Measurements from ENCODE around the gene CDC16.

The CDC16 gene

GRCh38 chr13:114279146-114279545, 44.4 kb downstream of the CDC16 start:
- Histone ChIP-seq H3K27me3 (replicated peaks; ENCODE audit: control insufficient read depth, insufficient read depth, low read length) (no peaks in the 10 kb centered on the region), H3K36me3 (ENCODE audit: control insufficient read depth, insufficient read depth, low read length) (no peaks in the 10 kb centered on the region; the same call in none of the 2 replicates), H3K4me3 (replicated peaks; ENCODE audit: low read depth, low read length) (no peak overlapping the region)
- DNase-seq (ENCODE audit: extremely low read depth, insufficient read length), result no peak
- TF ChIP-seq CTCF (IDR thresholded peaks at IDR 0.05; ENCODE audit: insufficient read depth, low read length, poor library complexity, severe bottlenecking), result no peak

GRCh38 chr13:114279758-114280355, 45.2 kb downstream of the CDC16 start:
- H3K36me3 ChIP-seq (ENCODE audit: control insufficient read depth, insufficient read depth, low read length), result no peaks in the 10 kb centered on the region; the same call in none of the 2 replicates
- DNase-seq (ENCODE audit: extremely low read depth, insufficient read length), result no peak
- no peaks in the 10 kb centered on the region for H3K27me3 ChIP-seq (replicated peaks; ENCODE audit: control insufficient read depth, insufficient read depth, low read length)
- H3K4me3 ChIP-seq (replicated peaks; ENCODE audit: low read depth, low read length), result no peak overlapping the region; the same call in 1 of the 2 replicates
- TF ChIP-seq CTCF (IDR thresholded peaks at IDR 0.05; ENCODE audit: insufficient read depth, low read length, poor library complexity, severe bottlenecking), result no peak

- no peaks in the 10 kb centered on the region; the same call in 1 of the 2 replicates for H3K36me3 ChIP-seq (ENCODE audit: control insufficient read depth, insufficient read depth, low read length)
- TF ChIP-seq CTCF (IDR thresholded peaks at IDR 0.05; ENCODE audit: insufficient read depth, low read length, poor library complexity, severe bottlenecking), result no peak
- peak within 1 kb of the TSS; percentile 81 for H3K4me3 ChIP-seq (replicated peaks; ENCODE audit: low read depth, low read length)
- H3K27me3 ChIP-seq (replicated peaks; ENCODE audit: control insufficient read depth, insufficient read depth, low read length), result no peaks in the 10 kb centered on the region
- DNase-seq (ENCODE audit: extremely low read depth, insufficient read length), result peak; percentile 96
Measured at GRCh38 chr13:114281351-114282040, 46.8 kb downstream of the CDC16 start, which contains the start of gene UPF3A. Gene UPF3A, plus strand, starts transcription at chr13:114281601. Its CDS starts 39 bp downstream, at chr13:114281640.

- Histone ChIP-seq H3K4me3 (replicated peaks; ENCODE audit: low read depth, low read length) (peak overlapping the region; percentile 81), H3K36me3 (ENCODE audit: control insufficient read depth, insufficient read depth, low read length) (peaks cover 5% of the 10 kb centered on the region), H3K27me3 (replicated peaks; ENCODE audit: control insufficient read depth, insufficient read depth, low read length) (no peaks in the 10 kb centered on the region)
- no peak for TF ChIP-seq CTCF (IDR thresholded peaks at IDR 0.05; ENCODE audit: insufficient read depth, low read length, poor library complexity, severe bottlenecking)
- DNase-seq (ENCODE audit: extremely low read depth, insufficient read length), result peak; percentile 86
Measured at GRCh38 chr13:114282041-114282670, 47.5 kb downstream of the CDC16 start.

GRCh38 chr13:114283576-114283975, 48.9 kb downstream of the CDC16 start:
- Histone ChIP-seq H3K27me3 (replicated peaks; ENCODE audit: control insufficient read depth, insufficient read depth, low read length) (no peaks in the 10 kb centered on the region), H3K4me3 (replicated peaks; ENCODE audit: low read depth, low read length) (no peak overlapping the region), H3K36me3 (ENCODE audit: control insufficient read depth, insufficient read depth, low read length) (peaks cover 11% of the 10 kb centered on the region)
- no peak for DNase-seq (ENCODE audit: extremely low read depth, insufficient read length)
- TF ChIP-seq CTCF (IDR thresholded peaks at IDR 0.05; ENCODE audit: insufficient read depth, low read length, poor library complexity, severe bottlenecking), result no peak
